GM19467 (cell line): Measurements from ENCODE around the gene IFT122.
"Not testable (repeated sequence)": the region's sequence is repeated elsewhere in the genome, so short reads cannot be mapped to it uniquely, and the experiment has no call there.

Experiments used
- ATAC-seq: cut with Tn5 transposase; IDR thresholded peaks from one replicate; pipeline ENCODE4 v1.9.1; 2021; ENCODE audit warnings: mild to moderate bottlenecking, moderate library complexity; ENCODE audit not compliant: unreplicated experiment

The IFT122 gene

GRCh38 chr3:129531699-129532098 is 91.7 kb downstream of the IFT122 start:
- ATAC-seq: no peak

GRCh38 chr3:129532261-129532660 is 92.2 kb downstream of the IFT122 start:
- no peak for ATAC-seq

GRCh38 chr3:129533406-129533805 is 93.4 kb downstream of the IFT122 start:
- no peak for ATAC-seq

- ATAC-seq: no peak
Measured at GRCh38 chr3:129534428-129535027, 94.5 kb downstream of the IFT122 start.

- ATAC-seq: no peak
Measured at GRCh38 chr3:129535075-129535474, 95.1 kb downstream of the IFT122 start.

GRCh38 chr3:129536374-129536667 is 96.3 kb downstream of the IFT122 start:
- no peak for ATAC-seq

- no peak for ATAC-seq
Measured at GRCh38 chr3:129536804-129537203, 96.8 kb downstream of the IFT122 start.

GRCh38 chr3:129539206-129539605 is 99.2 kb downstream of the IFT122 start:
- ATAC-seq: no peak

GRCh38 chr3:129540776-129541516 is 100.9 kb downstream of the IFT122 start:
- ATAC-seq: no peak

- ATAC-seq: no peak
Measured at GRCh38 chr3:129542747-129543146, 102.7 kb downstream of the IFT122 start.

GRCh38 chr3:129543156-129543790 is 103.2 kb downstream of the IFT122 start, which contains the start of gene H1-8:
H1-8 (plus strand) TSS chr3:129543175; CDS start chr3:129543219, 44 bp downstream.
- ATAC-seq: no peak

GRCh38 chr3:129543999-129544398 is 104.0 kb downstream of the IFT122 start:
- no peak for ATAC-seq

- not testable (repeated sequence) for ATAC-seq
Measured at GRCh38 chr3:129545951-129546350, 105.9 kb downstream of the IFT122 start.

- no peak for ATAC-seq
Measured at GRCh38 chr3:129547241-129547640, 107.2 kb downstream of the IFT122 start.

GRCh38 chr3:129548104-129548965 is 108.3 kb downstream of the IFT122 start:
- no peak for ATAC-seq

GRCh38 chr3:129549006-129549800 is 109.2 kb downstream of the IFT122 start:
- no peak for ATAC-seq

GRCh38 chr3:129549805-129550204 is 109.8 kb downstream of the IFT122 start:
- ATAC-seq: no peak

GRCh38 chr3:129552287-129553050 is 112.4 kb downstream of the IFT122 start:
- no peak for ATAC-seq

- no peak for ATAC-seq
Measured at GRCh38 chr3:129553171-129553570, 113.1 kb downstream of the IFT122 start.

GRCh38 chr3:129553719-129554118 is 113.7 kb downstream of the IFT122 start:
- no peak for ATAC-seq
